Activated T-cell treated with anti-CD3 and anti-CD28 coated beads, Interleukin-2, amount 50 U/mL, for 4 hours (primary cell): ENCODE data around the gene U2AF2. TPM values are rescaled to one million over a fixed set of nuclear protein-coding genes. Genes with fewer than 3 reads are reported as not detected.

ENCODE experiments used
- ATAC-seq, 2 donors: fragments of 200-7000 bp; cut with Tn5 transposase; one replicate each; pipeline ENCODE4 v1.10.0; 2021
- DNase-seq: peaks from one replicate; pipeline ENCODE4 v3.0.0-alpha.2; 2020
- H3K27me3 Mint-ChIP-seq: one replicate; pipeline ENCODE4 v1.8.0; 2021; ENCODE audit warnings: low read depth, mixed read lengths
- H3K36me3 Mint-ChIP-seq: one replicate; pipeline ENCODE4 v1.8.0; 2022; ENCODE audit warnings: mixed read lengths; ENCODE audit not compliant: insufficient read depth
- H3K4me1 Mint-ChIP-seq: one replicate; pipeline ENCODE4 v1.8.0; 2021; ENCODE audit warnings: low read depth, mixed read lengths
- H3K4me3 Mint-ChIP-seq: one replicate; pipeline ENCODE4 v1.8.0; 2021; ENCODE audit warnings: mild to moderate bottlenecking, moderate library complexity, mixed read lengths
- H3K9me3 Mint-ChIP-seq: one replicate; pipeline ENCODE4 v1.8.0; 2021; ENCODE audit warnings: mixed read lengths
- total RNA-seq, 3 donors: library from RNA; stranded (reverse); gene quantifications; one replicate each; pipeline ENCODE4 v1.2.1, GENCODE V29; 2021

The U2AF2 gene
- total RNA-seq, 3 donors from 2014 or later, result 467 to 532 (median 476) TPM

DNA sequence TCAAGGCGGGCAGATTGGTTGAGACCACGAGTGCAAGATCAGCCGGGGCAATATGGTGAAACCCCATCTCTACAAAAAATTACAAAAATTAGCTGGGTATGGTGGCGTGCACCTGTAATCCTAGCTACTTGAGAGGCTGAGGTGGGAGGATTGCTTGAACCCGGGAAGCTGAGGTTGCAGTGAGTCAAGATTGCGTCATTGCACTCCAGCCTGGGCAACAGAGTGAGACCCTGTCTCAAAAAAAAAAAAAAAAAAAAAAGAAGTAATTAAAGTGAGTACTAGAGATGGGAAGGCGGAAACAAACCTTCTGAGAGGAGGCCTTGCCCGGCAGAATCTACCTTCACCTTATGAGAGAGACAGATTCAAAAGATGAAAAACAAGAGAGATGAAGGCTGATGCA, 68.7 kb downstream of the U2AF2 start:
- H3K27me3 Mint-ChIP-seq, result peaks cover 38% of the 10 kb centered on the region
- peaks cover 19% of the 10 kb centered on the region for H3K9me3 Mint-ChIP-seq
- no peaks in the 10 kb centered on the region for H3K36me3 Mint-ChIP-seq
- no peaks in the 10 kb centered on the region for H3K4me1 Mint-ChIP-seq
- ATAC-seq (no peak), DNase-seq (no peak)
- no peak overlapping the region for H3K4me3 Mint-ChIP-seq

Other genes with a start within 250 kb of the U2AF2 start
- 100 to 1,000 TPM; 226 to 281 (median 237) TPM for gene UBE2S, start 247.2 kb upstream of the U2AF2 start, total RNA-seq
- gene SHISA7, start 211.7 kb upstream of the U2AF2 start, total RNA-seq, result not detected
- 10 to 100 TPM; 63.2 to 65.1 (median 64.5) TPM for gene ISOC2, start 193.4 kb upstream of the U2AF2 start, total RNA-seq
- not detected for gene C19orf85, start 190.3 kb upstream of the U2AF2 start, total RNA-seq
- gene ZNF628, start 178.4 kb upstream of the U2AF2 start, total RNA-seq, result 10 to 100 TPM; 11.0 to 12.6 (median 12.1) TPM
- gene NAT14, start 169.8 kb upstream of the U2AF2 start, total RNA-seq, result 10 to 100 TPM; 16.0 to 23.4 (median 17.6) TPM
- under 1 TPM; 0.29 to 0.66 (median 0.38) TPM for gene SSC5D, start 166.6 kb upstream of the U2AF2 start, total RNA-seq
- gene SBK2, start 117.9 kb upstream of the U2AF2 start, total RNA-seq, result not detected
- gene SBK3, start 109.5 kb upstream of the U2AF2 start, total RNA-seq, result not detected
- 10 to 100 TPM; 10.1 to 12.2 (median 11.0) TPM for gene ZNF579, start 74.2 kb upstream of the U2AF2 start, total RNA-seq
- gene FIZ1, start 55.5 kb upstream of the U2AF2 start, total RNA-seq, result 10 to 100 TPM; 31.4 to 35.5 (median 34.4) TPM
- gene ZNF524, start 54.7 kb upstream of the U2AF2 start, total RNA-seq, result 10 to 100 TPM; 12.5 to 12.6 (median 12.6) TPM
- 10 to 100 TPM; 14.5 to 15.9 (median 15.4) TPM for gene ZNF865, start 49.4 kb upstream of the U2AF2 start, total RNA-seq
- gene ZNF784, start 30.5 kb upstream of the U2AF2 start, total RNA-seq, result 1 to 10 TPM; 3.3 to 3.4 (median 3.4) TPM
- 10 to 100 TPM; 27.1 to 31.5 (median 28.5) TPM for gene ZNF580, start 14.0 kb upstream of the U2AF2 start, total RNA-seq
- gene ZNF581, start 11.4 kb upstream of the U2AF2 start, total RNA-seq, result 10 to 100 TPM; 46.2 to 54.1 (median 52.7) TPM
- 1 to 10 TPM; 3.9 to 7.8 (median 4.8) TPM for gene CCDC106, start 6.8 kb upstream of the U2AF2 start, total RNA-seq
- gene EPN1, start 20.2 kb downstream of the U2AF2 start, total RNA-seq, result 10 to 100 TPM; 55.0 to 61.4 (median 55.2) TPM
- not detected for gene NLRP9, start 83.4 kb downstream of the U2AF2 start, total RNA-seq
- not detected for gene RFPL4A, start 104.1 kb downstream of the U2AF2 start, total RNA-seq
- gene RFPL4AL1, start 114.1 kb downstream of the U2AF2 start, total RNA-seq, result not detected
- gene NLRP11, start 177.0 kb downstream of the U2AF2 start, total RNA-seq, result under 1 TPM; 0.14 to 0.18 (median 0.18) TPM
- not detected for gene NLRP4, start 181.5 kb downstream of the U2AF2 start, total RNA-seq